PC-3 (cell line): ENCODE measurements around the gene CERKL. TPM values are rescaled to one million over a fixed set of nuclear protein-coding genes. Genes with fewer than 3 reads are reported as not detected.

Experiments
- ATAC-seq: fragments of 200-7000 bp; cut with Tn5 transposase; 2 replicates; pipeline ENCODE4 v1.9.1; 2020; ENCODE audit warnings: mild to moderate bottlenecking, moderate library complexity
- BruUV-seq: library from RNA; stranded (reverse); fragments of 400-500 nt; replicated peaks from 2 replicates; lab custom pipeline; 2021; lab: Mats Ljungman, UMichigan
- CTCF ChIA-PET: fragments of 300-600 bp; sonication (Branson Sonifier 250); formaldehyde crosslinking; loops from one replicate; lab custom pipeline; 2022; ENCODE audit warnings: antibody characterized with exemption; lab: Charles Lee
- POLR2A ChIA-PET: fragments of 300-600 bp; sonication (Branson Sonifier 250); formaldehyde crosslinking; loops from one replicate; lab custom pipeline; 2022; ENCODE audit warnings: antibody characterized with exemption; ENCODE audit not compliant: unreplicated experiment; lab: Charles Lee
- DNase-seq: peaks from one replicate; pipeline ENCODE4 v3.0.0-alpha.2; 2015
- H2AFZ ChIP-seq: fragments of 300-600 bp; sonication (generic); 2 replicates; pipeline ENCODE4 v1.6.0; 2016; ENCODE audit warnings: antibody characterized with exemption, low read length
- H3F3A ChIP-seq: fragments of 300-600 bp; sonication (generic); one replicate; pipeline ENCODE4 v1.6.0; 2017; ENCODE audit warnings: antibody characterized with exemption, low read length, control low read depth, mild to moderate bottlenecking; ENCODE audit not compliant: unreplicated experiment
- H3K27ac ChIP-seq: fragments of 300-600 bp; sonication (generic); 2 replicates; pipeline ENCODE4 v1.5.1; 2016; ENCODE audit warnings: mild to moderate bottlenecking, low read length
- H3K27me3 ChIP-seq: fragments of 300-600 bp; sonication (generic); 2 replicates; pipeline ENCODE4 v1.6.1; 2016; ENCODE audit warnings: low read length, mixed read lengths
- H3K36me3 ChIP-seq: fragments of 300-600 bp; sonication (generic); 2 replicates; pipeline ENCODE4 v1.6.1; 2016; ENCODE audit warnings: low read depth, mixed run types, low read length, mixed read lengths
- H3K4me1 ChIP-seq: fragments of 300-600 bp; sonication (generic); 2 replicates; pipeline ENCODE4 v1.5.1; 2016; ENCODE audit warnings: low read length; ENCODE audit not compliant: insufficient read depth
- H3K4me2 ChIP-seq: fragments of 300-600 bp; sonication (generic); 2 replicates; pipeline ENCODE4 v1.6.0; 2016; ENCODE audit warnings: low read length
- H3K4me3 ChIP-seq: fragments of 300-600 bp; sonication (generic); 2 replicates; pipeline ENCODE4 v1.5.1; 2016; ENCODE audit warnings: mild to moderate bottlenecking, low read length, mixed read lengths
- H3K79me2 ChIP-seq: fragments of 300-600 bp; sonication (generic); 2 replicates; pipeline ENCODE4 v1.6.1; 2017; ENCODE audit warnings: low read length, mixed read lengths
- H3K9ac ChIP-seq: fragments of 300-600 bp; sonication (generic); 2 replicates; pipeline ENCODE4 v1.6.0; 2016; ENCODE audit warnings: mild to moderate bottlenecking, low read length
- H3K9me2 ChIP-seq: fragments of 300-600 bp; sonication (generic); replicated peaks from 2 replicates; pipeline ENCODE4 v1.6.1; 2016; ENCODE audit warnings: mixed run types, low read length, mixed read lengths
- H3K9me3 ChIP-seq: fragments of 300-600 bp; sonication (generic); 2 replicates; pipeline ENCODE4 v1.6.1; 2016; ENCODE audit warnings: low read length, mixed read lengths
- H4K20me1 ChIP-seq: fragments of 300-600 bp; sonication (generic); 2 replicates; pipeline ENCODE4 v1.6.1; 2016; ENCODE audit warnings: low read length, mixed read lengths
- CTCF ChIP-seq: fragments of 300-600 bp; sonication (generic); conservative IDR thresholded peaks from 2 replicates; pipeline ENCODE4 v1.5.1; 2017; ENCODE audit warnings: antibody characterized with exemption, low read depth, mild to moderate bottlenecking, low read length
- EZH2 ChIP-seq: fragments of 300-600 bp; sonication (generic); IDR thresholded peaks from one replicate; pipeline ENCODE4 v1.6.1; 2017; ENCODE audit warnings: antibody characterized with exemption, mild to moderate bottlenecking, low read length; ENCODE audit not compliant: unreplicated experiment
- EZH2phosphoT487 ChIP-seq: fragments of 300-600 bp; sonication (generic); IDR thresholded peaks from 2 replicates; pipeline ENCODE4 v1.6.1; 2018; ENCODE audit warnings: mild to moderate bottlenecking, antibody characterized with exemption, low read length, borderline replicate concordance
- intact Hi-C: fragments of 100-400 bp; cut with micrococcal nuclease; formaldehyde crosslinking; loops from 2 replicates; pipeline ENCODE4 v1.9.0; 2023
- total RNA-seq: library from RNA; depleted of rRNA; stranded (reverse); fragments of >200 nt; gene quantifications from 2 replicates; pipeline ENCODE4 v1.2.3, GENCODE V29; 2014

The CERKL gene
- total RNA-seq, 1 experiment from 2014 or later = 0.98 TPM

GRCh38 chr2:181680937-181681811, 24.3 kb upstream of the CERKL start:
- H3K9me2 ChIP-seq = no peaks in the 10 kb centered on the region
- no peaks in the 10 kb centered on the region for H4K20me1 ChIP-seq
- H3K36me3 ChIP-seq = no peaks in the 10 kb centered on the region
- H3F3A ChIP-seq = no peaks in the 10 kb centered on the region
- peaks cover 35% of the 10 kb centered on the region; the same call in 1 of the 2 replicates for H3K27me3 ChIP-seq
- no peaks in the 10 kb centered on the region for H3K9me3 ChIP-seq
- no peak overlapping the region for H3K9ac ChIP-seq
- H3K27ac ChIP-seq = no peak overlapping the region
- TF ChIP-seq EZH2phosphoT487 = no peak
- TF ChIP-seq EZH2 = no peak
- no peak for TF ChIP-seq CTCF
- no peak for ATAC-seq
- H3K4me3 ChIP-seq = no peak overlapping the region
- BruUV-seq = no TSS peak
- DNase-seq = no peak
- no peaks in the 10 kb centered on the region for H3K79me2 ChIP-seq
- no peaks in the 10 kb centered on the region for H3K4me1 ChIP-seq
- H2AFZ ChIP-seq = no peak overlapping the region
- H3K4me2 ChIP-seq = no peak overlapping the region
- ChIA-PET CTCF (no interaction called here), POLR2A (no interaction called here)
- intact Hi-C loops = no loop called here

GRCh38 chr2:181680055-181680936, 23.4 kb upstream of the CERKL start, which contains the start of gene NEUROD1:
TSS of gene NEUROD1 (minus strand) at chr2:181680517. CDS start at chr2:181678860, 1,657 bp downstream.
- BruUV-seq = no TSS peak
- ChIA-PET POLR2A (no interaction called here), CTCF (no interaction called here)
- no peak within 1 kb of the TSS for H3K27ac ChIP-seq
- no peak within 1 kb of the TSS for H3K4me2 ChIP-seq
- TF ChIP-seq EZH2phosphoT487 = no peak
- no peak for TF ChIP-seq CTCF
- no peak for TF ChIP-seq EZH2
- H3K79me2 ChIP-seq = no peaks in the 10 kb centered on the region
- H4K20me1 ChIP-seq = no peaks in the 10 kb centered on the region
- intact Hi-C loops = no loop called here
- no peaks in the 10 kb centered on the region for H3K9me3 ChIP-seq
- no peaks in the 10 kb centered on the region for H3K4me1 ChIP-seq
- no peaks in the 10 kb centered on the region for H3F3A ChIP-seq
- H3K36me3 ChIP-seq = no peaks in the 10 kb centered on the region
- H2AFZ ChIP-seq = no peak within 1 kb of the TSS
- ATAC-seq (no peak), DNase-seq (no peak)
- H3K9me2 ChIP-seq = no peaks in the 10 kb centered on the region
- H3K4me3 ChIP-seq = no peak within 1 kb of the TSS
- no peak within 1 kb of the TSS for H3K9ac ChIP-seq
- peaks cover 35% of the 10 kb centered on the region; the same call in 1 of the 2 replicates for H3K27me3 ChIP-seq
